D721Med (cell line): ENCODE measurements around the gene CDRT4.

Source experiments
- DNase-seq: peaks from one replicate; pipeline ENCODE4 v3.0.0; 2011; ENCODE audit warnings: low spot score; ENCODE audit not compliant: insufficient read length
- FAIRE-seq: peaks from 2 replicates; lab custom pipeline; 2011; peaks lifted over from hg19 to GRCh38; lab: Jason Lieb, UNC
- TF ChIP-seq, protein P1 (sequence below): IDR thresholded peaks from 2 replicates; pipeline ENCODE4 v1.5.1; 2012; ENCODE audit warnings: mild to moderate bottlenecking, control low read depth; ENCODE audit not compliant: insufficient read depth; ENCODE audit errors: missing control alignments

The CDRT4 gene

GRCh38 chr17:15481481-15481880, 14.1 kb upstream of the CDRT4 start:
- DNase-seq, result no peak
- no peak for FAIRE-seq
- TF ChIP-seq, protein P1, sequence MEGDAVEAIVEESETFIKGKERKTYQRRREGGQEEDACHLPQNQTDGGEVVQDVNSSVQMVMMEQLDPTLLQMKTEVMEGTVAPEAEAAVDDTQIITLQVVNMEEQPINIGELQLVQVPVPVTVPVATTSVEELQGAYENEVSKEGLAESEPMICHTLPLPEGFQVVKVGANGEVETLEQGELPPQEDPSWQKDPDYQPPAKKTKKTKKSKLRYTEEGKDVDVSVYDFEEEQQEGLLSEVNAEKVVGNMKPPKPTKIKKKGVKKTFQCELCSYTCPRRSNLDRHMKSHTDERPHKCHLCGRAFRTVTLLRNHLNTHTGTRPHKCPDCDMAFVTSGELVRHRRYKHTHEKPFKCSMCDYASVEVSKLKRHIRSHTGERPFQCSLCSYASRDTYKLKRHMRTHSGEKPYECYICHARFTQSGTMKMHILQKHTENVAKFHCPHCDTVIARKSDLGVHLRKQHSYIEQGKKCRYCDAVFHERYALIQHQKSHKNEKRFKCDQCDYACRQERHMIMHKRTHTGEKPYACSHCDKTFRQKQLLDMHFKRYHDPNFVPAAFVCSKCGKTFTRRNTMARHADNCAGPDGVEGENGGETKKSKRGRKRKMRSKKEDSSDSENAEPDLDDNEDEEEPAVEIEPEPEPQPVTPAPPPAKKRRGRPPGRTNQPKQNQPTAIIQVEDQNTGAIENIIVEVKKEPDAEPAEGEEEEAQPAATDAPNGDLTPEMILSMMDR, result no peak

DNA sequence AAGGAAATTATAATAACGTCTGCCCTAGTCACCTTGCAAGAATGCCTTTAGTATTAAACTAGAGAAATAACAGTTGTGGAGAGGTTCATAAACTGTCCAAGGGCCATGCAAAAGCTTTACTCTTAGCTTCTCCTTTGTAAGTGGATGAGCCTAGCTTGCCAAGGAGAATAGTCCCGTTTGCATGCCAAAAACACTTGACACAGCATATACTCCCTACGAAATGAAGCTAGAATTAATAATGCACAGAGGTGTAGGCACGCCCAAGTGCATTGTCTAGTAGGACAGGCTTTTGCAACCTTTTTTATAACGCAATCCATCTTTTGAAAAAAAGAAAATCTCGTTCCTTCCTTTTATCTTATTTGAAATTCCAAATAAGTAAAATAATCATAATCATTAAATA, 12.8 kb upstream of the CDRT4 start:
- FAIRE-seq (no peak), DNase-seq (no peak)
- TF ChIP-seq, protein P1, result no peak

DNA sequence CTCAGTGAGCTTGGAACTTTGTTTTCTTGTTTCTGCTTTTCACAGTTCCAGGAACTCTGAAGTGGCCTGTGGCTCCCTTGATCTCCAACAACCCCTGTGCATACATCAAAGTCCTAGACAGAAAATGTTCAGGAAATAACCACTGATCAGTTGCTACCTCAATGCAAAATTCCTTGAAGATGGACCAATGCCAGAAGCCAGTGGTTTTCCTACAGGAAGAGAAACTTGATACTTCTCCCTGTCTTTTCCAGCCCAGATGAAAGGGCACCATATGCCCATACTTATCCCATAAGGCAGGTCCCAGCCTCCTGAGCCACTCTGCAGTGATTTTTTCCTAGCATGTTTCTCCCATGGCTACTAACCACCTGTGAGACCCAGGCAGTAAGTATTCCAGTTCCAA, 12.3 kb upstream of the CDRT4 start:
- TF ChIP-seq, protein P1, result no peak
- DNase-seq (no peak), FAIRE-seq (no peak)

DNA sequence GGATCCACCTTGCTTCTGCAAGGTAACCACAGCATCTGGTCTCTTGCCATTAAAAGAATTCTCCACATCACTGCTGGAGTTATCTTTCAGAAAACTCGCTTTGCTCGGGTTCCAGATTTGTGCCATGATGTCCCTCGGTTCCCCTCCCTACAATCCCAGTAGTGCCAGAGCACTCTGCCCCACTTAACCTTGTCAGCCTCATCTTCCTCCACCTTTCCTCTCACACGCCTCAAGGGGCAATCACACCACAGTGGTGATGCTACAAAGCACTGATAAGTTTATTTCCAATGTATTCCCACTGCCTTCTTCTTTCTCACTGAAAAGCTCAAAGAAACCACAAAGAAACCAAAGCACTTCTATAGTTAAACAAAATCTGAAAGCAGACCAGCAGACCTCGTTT, 11.4 kb upstream of the CDRT4 start:
- TF ChIP-seq, protein P1, result no peak
- FAIRE-seq, result no peak
- no peak for DNase-seq

DNA sequence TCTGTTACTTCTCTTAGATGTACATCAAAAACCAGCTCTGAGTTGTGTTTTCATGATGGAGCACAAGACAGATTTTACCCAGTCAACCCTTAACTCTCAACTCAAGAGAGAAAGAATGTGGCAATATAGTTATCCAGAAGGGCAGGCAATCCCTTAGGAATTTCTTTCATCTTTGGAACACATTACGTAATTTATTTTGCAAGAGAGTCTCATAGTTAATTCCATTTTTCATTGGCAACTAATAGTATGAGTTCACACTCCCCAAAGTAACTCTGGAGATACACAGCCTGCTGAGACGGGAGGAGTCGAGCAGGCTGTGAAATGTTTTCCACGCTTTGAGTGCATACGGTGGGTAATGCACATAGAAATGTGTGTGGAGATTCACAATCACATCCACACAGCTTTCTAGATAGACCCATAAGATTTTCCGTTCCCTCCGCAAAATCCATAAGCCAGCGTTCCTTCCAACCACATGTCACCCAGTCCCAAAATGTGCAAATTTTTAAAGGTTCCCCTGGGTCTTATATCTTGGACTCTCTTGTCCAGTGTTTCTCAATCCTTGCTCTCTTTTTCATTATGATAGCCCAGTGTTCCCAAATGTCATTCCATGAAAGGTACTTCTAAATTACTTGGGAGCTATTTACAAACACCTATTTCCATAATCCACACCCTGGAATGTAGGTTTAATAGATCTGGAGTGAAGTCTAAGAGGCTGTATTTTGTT, 8.4 kb upstream of the CDRT4 start:
- TF ChIP-seq, protein P1, result no peak
- FAIRE-seq, result no peak
- no peak for DNase-seq

DNA sequence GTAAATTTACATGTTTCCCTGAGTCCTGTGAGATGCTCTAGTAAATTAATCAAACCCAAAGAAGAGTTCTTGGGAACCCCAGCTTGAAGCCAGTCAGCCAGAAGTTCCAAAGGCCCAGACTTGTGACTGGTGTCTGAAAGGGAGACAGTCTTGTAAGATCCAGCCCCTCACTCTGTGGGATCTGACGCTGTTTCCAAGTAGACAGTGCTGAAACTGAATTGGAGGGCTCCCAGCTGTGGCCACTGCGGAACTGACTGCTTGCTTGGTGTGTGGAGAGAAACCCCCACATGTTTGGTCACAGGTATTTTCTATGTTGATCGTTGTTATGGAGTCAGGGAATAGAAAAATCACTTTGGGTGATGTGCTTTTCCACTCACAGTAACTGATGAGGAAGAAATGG, 5.5 kb upstream of the CDRT4 start:
- FAIRE-seq, result no peak
- TF ChIP-seq, protein P1, result no peak

GRCh38 chr17:15470536-15470935, 3.1 kb upstream of the CDRT4 start:
- DNase-seq (no peak), FAIRE-seq (no peak)
- TF ChIP-seq, protein P1, result no peak

More for the DNA sequence above, 5.5 kb upstream of the CDRT4 start:
- no peak for DNase-seq
